Measurements from ENCODE around the gene GALNT14. TPM values are rescaled to one million over a fixed set of nuclear protein-coding genes. Genes with fewer than 3 reads are reported as not detected.

GALNT14 gene
- total and polyA plus RNA-seq, 9 of the 15 experiments (the other 6 are each of a cell fraction or from before 2014, with no cell fraction given), result 0.11 TPM; not detected in 8

- H3K9ac ChIP-seq (ENCODE audit: insufficient read depth in 1 of 2, low read depth in 2 of 2, low read length in 2 of 2), result no peak overlapping the region
- H3K36me3 ChIP-seq (ENCODE audit: control insufficient read depth, insufficient read depth, low read length), result no peaks in the 10 kb centered on the region
- no TSS peak for BruUV-seq (replicated peaks)
- DNase-seq (ENCODE audit: extremely low read depth in 1 of 4, low spot score in 3 of 4), result no peak
- H2AFZ ChIP-seq (ENCODE audit: low read depth, low read length), result no peak overlapping the region
- 0% methylated on average over 4 of the region's 4 CpGs for WGBS (ENCODE audit: insufficient coverage, low coverage, missing lambda C conversion rate)
- no peaks in the 10 kb centered on the region for H3K9me1 ChIP-seq (ENCODE audit: control insufficient read depth, insufficient read depth, low read length)
- no peaks in the 10 kb centered on the region for H3K4me1 ChIP-seq (replicated peaks in 1 of 2; ENCODE audit: control insufficient read depth in 2 of 2, insufficient read depth in 2 of 2, low read length in 2 of 2)
- in situ Hi-C loops (cut with MboI), result no loop called here
- POLR2A ChIA-PET, result no interaction called here
- no peaks in the 10 kb centered on the region for H3K79me2 ChIP-seq (ENCODE audit: control insufficient read depth, insufficient read depth, low read length)
- H3K27ac ChIP-seq (ENCODE audit: extremely low read depth, low read depth, low read length), result no peak overlapping the region
- FAIRE-seq, result no peak
- CTCF ChIA-PET (ENCODE audit: low intra/inter-chr PET ratio), result interaction anchor here (0.6 kb wide), 1 partner anchor 115 kb away, joined by 4 read pairs; no protein-coding TSS in a partner anchor
- H3K27me3 ChIP-seq (ENCODE audit: control insufficient read depth in 2 of 2, insufficient read depth in 2 of 2, low read length in 2 of 2), result peaks cover 0 to 17% of the 10 kb centered on the region in 2 experiments; a peak in 1 of 5 replicates
- ATAC-seq, result no peak
- H3K4me2 ChIP-seq (ENCODE audit: insufficient read depth, low read length), result no peak overlapping the region
- H3K9me3 ChIP-seq (replicated peaks; ENCODE audit: control insufficient read depth, insufficient read depth, low read depth, low read length), result no peaks in the 10 kb centered on the region
- no peaks in the 10 kb centered on the region; the same call in 1 of the 2 replicates for H4K20me1 ChIP-seq (replicated peaks; ENCODE audit: control insufficient read depth, insufficient read depth, low read length)
- no peak overlapping the region for H3K4me3 ChIP-seq
- intact Hi-C loops (cut with micrococcal nuclease), result no loop called here
- TF ChIP-seq RERE (CRISPR knock-in tag; IDR thresholded peaks at IDR 0.05; ENCODE audit: borderline replicate concordance) (no peak), NFXL1 (CRISPR knock-in tag; IDR thresholded peaks at IDR 0.05) (no peak), ZNF75A (CRISPR knock-in tag; IDR thresholded peaks at IDR 0.05) (no peak), TEAD4 (IDR thresholded peaks at IDR 0.05; ENCODE audit: low read length) (no peak), TEAD4 (CRISPR knock-in tag; IDR thresholded peaks at IDR 0.05; ENCODE audit: borderline replicate concordance) (no peak), ZNF436 (CRISPR knock-in tag; IDR thresholded peaks at IDR 0.05) (no peak), ZNF780A (CRISPR knock-in tag; IDR thresholded peaks at IDR 0.05) (no peak)
These were observed 123.7 kb downstream of the GALNT14 start for GRCh38 chr2:31014516-31014915.
